HepG2 (cell line): Measurements from ENCODE around the gene CDSN. TPM values are rescaled to one million over a fixed set of nuclear protein-coding genes. Genes with fewer than 3 reads are reported as not detected.

Experiments used
- ADNP ChIP-seq: sonication (generic); formaldehyde crosslinking; IDR thresholded peaks from 2 replicates; pipeline ENCODE4 v1.4.0; 2020; ENCODE audit warnings: missing genetic modification reagents
- CEBPB ChIP-seq: IDR thresholded peaks from 2 replicates; pipeline ENCODE4 v1.6.1; 2011; ENCODE audit warnings: low read depth, low read length, improper control_type of control experiment, borderline replicate concordance
- DNMT3B ChIP-seq: conservative IDR thresholded peaks from 2 replicates; pipeline ENCODE4 v1.6.1; 2016; ENCODE audit warnings: missing biosample characterization, control low read depth
- ELF3 ChIP-seq: IDR thresholded peaks from 2 replicates; pipeline ENCODE4 v1.6.1; 2016; ENCODE audit warnings: missing genetic modification reagents, missing compliant biosample characterization
- FOXA3 ChIP-seq: IDR thresholded peaks from 2 replicates; pipeline ENCODE4 v1.6.1; 2016; ENCODE audit warnings: missing genetic modification reagents, missing compliant biosample characterization
- FUBP1 ChIP-seq: sonication (generic); formaldehyde crosslinking; IDR thresholded peaks from 2 replicates; pipeline ENCODE4 v1.5.1; 2020; ENCODE audit warnings: missing genetic modification reagents, mild to moderate bottlenecking, borderline replicate concordance
- GABPA ChIP-seq, 2 experiments: IDR thresholded peaks; 2 replicates each; pipeline ENCODE4 v1.6.1; 2011 to 2016; ENCODE audit warnings: low read depth in 2 of 2, low read length in 1 of 2, missing biosample characterization in 1 of 2, missing genetic modification characterization in 1 of 2
- HCFC1 ChIP-seq: fragments of 150-350 bp; IDR thresholded peaks from 2 replicates; pipeline ENCODE4 v1.6.1; 2014; ENCODE audit warnings: low read depth, low read length
- HMG20A ChIP-seq: IDR thresholded peaks from 2 replicates; pipeline ENCODE4 v1.6.1; 2016; ENCODE audit warnings: borderline replicate concordance
- KAT8 ChIP-seq: IDR thresholded peaks from 2 replicates; pipeline ENCODE4 v1.6.1; 2016; ENCODE audit warnings: missing genetic modification reagents, missing compliant biosample characterization
- KDM2A ChIP-seq: sonication (generic); formaldehyde crosslinking; IDR thresholded peaks from 2 replicates; pipeline ENCODE4 v1.4.0; 2020; ENCODE audit warnings: low read depth, missing genetic modification reagents, borderline replicate concordance
- KDM5A ChIP-seq: fragments of 200-600 bp; sonication (generic); IDR thresholded peaks from 2 replicates; pipeline ENCODE4 v1.7.0; 2018; ENCODE audit warnings: antibody characterized with exemption, mild to moderate bottlenecking, low read length, borderline replicate concordance
- KDM5B ChIP-seq: sonication (generic); formaldehyde crosslinking; IDR thresholded peaks from 2 replicates; pipeline ENCODE4 v1.4.0; 2020; ENCODE audit warnings: missing genetic modification reagents, mild to moderate bottlenecking, borderline replicate concordance
- MLX ChIP-seq: IDR thresholded peaks from 2 replicates; pipeline ENCODE4 v1.6.1; 2016
- RAD21 ChIP-seq: fragments of 450-650 bp; formaldehyde crosslinking; IDR thresholded peaks from 2 replicates; pipeline ENCODE4 v1.5.0; 2020; ENCODE audit warnings: mild to moderate bottlenecking
- TBX3 ChIP-seq: fragments of 450-650 bp; IDR thresholded peaks from 2 replicates; pipeline ENCODE4 v1.6.1; 2017; ENCODE audit warnings: antibody characterized with exemption, mild to moderate bottlenecking, inconsistent platforms, borderline replicate concordance
- THAP11 ChIP-seq: IDR thresholded peaks from 2 replicates; pipeline ENCODE4 v1.6.1; 2016; ENCODE audit warnings: missing biosample characterization, missing genetic modification reagents
- ZMYM4 ChIP-seq: sonication (generic); formaldehyde crosslinking; IDR thresholded peaks from 2 replicates; pipeline ENCODE4 v1.8.1; 2023; ENCODE audit warnings: mild to moderate bottlenecking, missing genetic modification reagents
- ZNF335 ChIP-seq: sonication (generic); formaldehyde crosslinking; IDR thresholded peaks from 2 replicates; pipeline ENCODE4 v1.4.0; 2020; ENCODE audit warnings: missing genetic modification reagents
- ZNF33B ChIP-seq: sonication (generic); formaldehyde crosslinking; IDR thresholded peaks from 2 replicates; pipeline ENCODE4 v1.5.1; 2020; ENCODE audit warnings: mild to moderate bottlenecking, missing genetic modification reagents
- ZNF382 ChIP-seq: sonication (generic); formaldehyde crosslinking; IDR thresholded peaks from 2 replicates; pipeline ENCODE4 v1.5.0; 2020; ENCODE audit warnings: missing genetic modification reagents, mild to moderate bottlenecking, borderline replicate concordance
- ZNF576 ChIP-seq: sonication (generic); formaldehyde crosslinking; IDR thresholded peaks from 2 replicates; pipeline ENCODE4 v1.4.0; 2020; ENCODE audit warnings: mild to moderate bottlenecking, missing genetic modification reagents
- ZNF639 ChIP-seq: conservative IDR thresholded peaks from 2 replicates; pipeline ENCODE4 v1.6.1; 2018; ENCODE audit warnings: missing genetic modification reagents
- ZNF772 ChIP-seq: sonication (generic); formaldehyde crosslinking; IDR thresholded peaks from 2 replicates; pipeline ENCODE4 v1.5.0; 2020; ENCODE audit warnings: mild to moderate bottlenecking, missing genetic modification reagents
- polyA plus RNA-seq, 8 experiments: library from polyadenylated mRNA; depleted of rRNA in 3 of 8; stranded (reverse) in 7 of 8; unstranded in 1 of 8; fragments of >200 nt; fragmentation: Illumina TruSeq in 4 of 8; extraction: Trizol in 4 of 8; gene quantifications; 2 replicates each; pipeline versions ENCODE4 v1.2.1 to v1.2.3, GENCODE V29; 2011 to 2016; ENCODE audit warnings: low read depth in 4 of 8, missing spikeins in 1 of 8, mixed read lengths in 1 of 8; ENCODE audit not compliant: insufficient read depth in 1 of 8
- total RNA-seq, 5 experiments: library from RNA; depleted of rRNA; stranded (reverse); fragments of >200 nt; fragmentation: Illumina TruSeq; extraction: Trizol; gene quantifications; 2 replicates each; pipeline ENCODE4 v1.2.3, GENCODE V29; 2016; ENCODE audit warnings: low read depth in 1 of 5

Gene CDSN
- total and polyA plus RNA-seq, 2 of the 13 experiments (the other 11 are each of a cell fraction or from before 2014, with no cell fraction given) = not detected

- no peak for TF ChIP-seq ZNF639
- TF ChIP-seq MLX (CRISPR knock-in tag) = no peak
- TF ChIP-seq FUBP1 (CRISPR knock-in tag) = no peak
- TF ChIP-seq KAT8 (CRISPR knock-in tag) = peak; percentile 42; the same call in 1 of the 2 replicates
- TF ChIP-seq ZNF335 (CRISPR knock-in tag) = 0 out of 2 replicates have a peak, but pooled peaks have one; percentile 61
- TF ChIP-seq RAD21 (CRISPR knock-in tag) = peak; percentile 53
- TF ChIP-seq ZNF576 = no peak
- no peak; the same call in 1 of the 2 replicates for TF ChIP-seq HMG20A (CRISPR knock-in tag)
- no peak for TF ChIP-seq GABPA (IDR thresholded peaks at IDR 0.05; ENCODE audit: low read depth, low read length)
- no peak for TF ChIP-seq GABPA (CRISPR knock-in tag; IDR thresholded peaks at IDR 0.05; ENCODE audit: low read depth)
- TF ChIP-seq KDM5B = no peak
- peak; percentile 57 for TF ChIP-seq THAP11
- peak; percentile 26; the same call in 1 of the 2 replicates for TF ChIP-seq ELF3 (CRISPR knock-in tag)
- TF ChIP-seq ZNF382 (CRISPR knock-in tag) = no peak
- TF ChIP-seq TBX3 = no peak
- TF ChIP-seq DNMT3B (CRISPR knock-in tag) = no peak
- TF ChIP-seq ADNP (CRISPR knock-in tag) = no peak
- TF ChIP-seq KDM2A (CRISPR knock-in tag) = no peak
- no peak for TF ChIP-seq HCFC1
- no peak for TF ChIP-seq ZNF33B (CRISPR knock-in tag)
- TF ChIP-seq ZMYM4 (CRISPR knock-in tag) = no peak; the same call in 1 of the 2 replicates
- no peak for TF ChIP-seq KDM5A
- TF ChIP-seq FOXA3 (CRISPR knock-in tag) = no peak
- TF ChIP-seq ZNF772 = no peak
- no peak for TF ChIP-seq CEBPB
Observed at GRCh38 chr6:31068669-31069340, 51.4 kb downstream of the CDSN start (continued).
